Fibroblast of the aortic adventitia (primary cell): ENCODE results near the gene SCRN2. TPM values are rescaled to one million over a fixed set of nuclear protein-coding genes. Genes with fewer than 3 reads are reported as not detected.

Experiments
- DNase-seq: peaks from one replicate; pipeline ENCODE4 v3.0.0-alpha.2; 2010; ENCODE audit warnings: low read depth
- H3K4me3 ChIP-seq: 2 replicates; pipeline ENCODE4 v1.5.1; 2011; ENCODE audit warnings: low read depth, mild to moderate bottlenecking, control low read depth, low read length, moderate library complexity
- total RNA-seq: library from RNA; depleted of rRNA; stranded (reverse); fragments of >200 nt; gene quantifications from 2 replicates; pipeline ENCODE4 v1.2.3, GENCODE V29; 2012; ENCODE audit warnings: low replicate concordance
- TF ChIP-seq, protein P1 (sequence below): IDR thresholded peaks from 2 replicates; pipeline ENCODE4 v1.5.1; 2011; ENCODE audit warnings: mild to moderate bottlenecking, low read length, control low read depth, inconsistent platforms; ENCODE audit not compliant: insufficient read depth

Gene SCRN2
- total RNA-seq, 1 donor, result 14.7 TPM

GRCh38 chr17:47813512-47814031 is 27.5 kb downstream of the SCRN2 start:
- DNase-seq, result no peak
- no peak overlapping the region for H3K4me3 ChIP-seq
- TF ChIP-seq, protein P1, sequence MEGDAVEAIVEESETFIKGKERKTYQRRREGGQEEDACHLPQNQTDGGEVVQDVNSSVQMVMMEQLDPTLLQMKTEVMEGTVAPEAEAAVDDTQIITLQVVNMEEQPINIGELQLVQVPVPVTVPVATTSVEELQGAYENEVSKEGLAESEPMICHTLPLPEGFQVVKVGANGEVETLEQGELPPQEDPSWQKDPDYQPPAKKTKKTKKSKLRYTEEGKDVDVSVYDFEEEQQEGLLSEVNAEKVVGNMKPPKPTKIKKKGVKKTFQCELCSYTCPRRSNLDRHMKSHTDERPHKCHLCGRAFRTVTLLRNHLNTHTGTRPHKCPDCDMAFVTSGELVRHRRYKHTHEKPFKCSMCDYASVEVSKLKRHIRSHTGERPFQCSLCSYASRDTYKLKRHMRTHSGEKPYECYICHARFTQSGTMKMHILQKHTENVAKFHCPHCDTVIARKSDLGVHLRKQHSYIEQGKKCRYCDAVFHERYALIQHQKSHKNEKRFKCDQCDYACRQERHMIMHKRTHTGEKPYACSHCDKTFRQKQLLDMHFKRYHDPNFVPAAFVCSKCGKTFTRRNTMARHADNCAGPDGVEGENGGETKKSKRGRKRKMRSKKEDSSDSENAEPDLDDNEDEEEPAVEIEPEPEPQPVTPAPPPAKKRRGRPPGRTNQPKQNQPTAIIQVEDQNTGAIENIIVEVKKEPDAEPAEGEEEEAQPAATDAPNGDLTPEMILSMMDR, result no peak

GRCh38 chr17:47813077-47813476 is 28.0 kb downstream of the SCRN2 start:
- no peak for DNase-seq
- H3K4me3 ChIP-seq, result no peak overlapping the region
- TF ChIP-seq, protein P1, result no peak

DNA sequence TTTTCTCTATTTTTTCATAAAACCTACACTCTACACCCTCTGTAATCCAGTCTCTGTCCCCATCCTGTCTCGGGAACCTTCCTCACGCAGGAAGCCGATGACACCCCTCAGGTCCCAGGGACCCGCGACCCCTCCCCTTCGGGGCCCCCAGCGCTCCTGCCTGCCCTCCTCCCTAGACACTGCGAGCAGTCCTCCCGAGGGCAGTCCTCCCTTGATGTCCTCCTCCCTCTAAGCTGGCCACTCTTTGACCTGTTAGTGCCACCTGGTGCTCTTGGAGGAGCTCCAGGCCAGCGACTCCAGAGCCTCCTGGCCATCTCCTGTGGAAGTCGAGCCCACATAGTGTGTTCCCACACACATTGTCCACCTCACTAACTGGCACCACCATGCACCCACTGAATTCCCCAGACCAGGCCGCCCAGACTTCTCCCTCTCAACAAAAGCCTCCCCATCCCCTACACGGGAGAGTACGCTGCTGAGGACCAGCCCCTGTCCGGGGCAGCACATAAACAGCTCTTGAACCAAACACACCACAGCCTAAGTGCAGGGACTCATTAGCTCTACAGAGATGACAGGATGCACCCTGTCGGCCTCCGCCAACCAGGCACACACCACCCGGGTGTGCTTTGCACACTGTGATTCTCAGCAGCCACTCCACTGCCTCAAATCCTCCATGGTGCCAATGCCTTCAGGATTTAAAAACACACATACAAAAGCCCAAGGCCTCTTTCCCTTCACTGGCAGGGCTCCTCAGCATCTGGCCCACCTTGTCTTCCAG is 28.7 kb downstream of the SCRN2 start:
- DNase-seq, result no peak
- H3K4me3 ChIP-seq, result no peak overlapping the region
- TF ChIP-seq, protein P1, result no peak

- H3K4me3 ChIP-seq, result no peak overlapping the region
- TF ChIP-seq, protein P1, result no peak
- DNase-seq, result no peak
Measured at GRCh38 chr17:47811709-47812108, 29.4 kb downstream of the SCRN2 start.

DNA sequence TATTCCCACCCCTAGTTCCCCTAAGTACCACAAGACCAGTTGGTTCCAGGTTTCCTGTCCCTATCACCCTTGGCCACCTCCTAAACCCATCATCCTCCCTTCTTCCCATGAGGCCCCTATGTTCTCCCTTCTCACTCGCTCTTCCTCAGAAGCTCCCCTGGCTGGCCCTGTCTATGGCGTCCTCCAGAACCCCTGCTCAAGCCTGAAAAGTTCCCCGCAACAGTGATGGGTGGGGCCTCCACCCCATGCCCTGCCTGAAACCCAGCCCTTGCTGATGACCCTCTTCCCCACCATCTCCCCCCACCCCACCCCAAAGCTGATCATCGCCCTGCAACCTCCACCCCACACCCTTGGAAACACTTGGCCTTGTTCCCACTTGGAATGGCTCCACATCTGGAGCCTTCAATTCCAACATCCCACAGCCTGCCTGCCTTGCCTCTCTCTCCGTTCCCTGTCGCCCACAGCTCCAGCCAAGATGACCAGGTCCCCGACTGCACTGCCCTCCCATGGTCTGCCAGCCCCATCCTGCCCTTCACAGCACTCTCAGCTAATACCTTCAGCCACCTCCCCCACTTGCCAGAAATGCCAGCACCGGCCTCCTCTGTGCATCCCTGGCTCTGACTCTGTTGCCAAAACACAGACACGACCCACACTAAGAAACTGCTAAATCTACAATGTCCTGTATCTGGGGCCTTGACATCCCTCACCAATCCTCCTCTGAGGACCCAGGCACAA is 30.0 kb downstream of the SCRN2 start:
- TF ChIP-seq, protein P1, result no peak
- H3K4me3 ChIP-seq, result no peak overlapping the region
- no peak for DNase-seq

- H3K4me3 ChIP-seq, result no peak overlapping the region
- TF ChIP-seq, protein P1, result no peak
- DNase-seq, result peak; percentile 85
Measured at GRCh38 chr17:47810200-47810821, 30.8 kb downstream of the SCRN2 start.
